Sciatic nerve (tissue), 1 donor: ENCODE data around the gene SPACA5. TPM values are rescaled to one million over a fixed set of nuclear protein-coding genes. Genes with fewer than 3 reads are reported as not detected.

Experiments used
- total RNA-seq: library from RNA; stranded (reverse); fragmentation: NEBNext Ultra II Directional; extraction: Animal tissue kit (Norgen Biotek cat#: 25700); gene quantifications from one replicate; pipeline ENCODE4 v1.2.1, GENCODE V29; 2021
- donor health status: DM: no; HTN: no; CAD: no.

SPACA5 gene
- total RNA-seq, 1 donor from 2014 or later, result not detected

Other genes with a start within 250 kb of the SPACA5 start
- gene ZNF81, start 170.1 kb upstream of the SPACA5 start, total RNA-seq, result 9.3 TPM
- gene ZNF182, start 3.0 kb upstream of the SPACA5 start, total RNA-seq, result 8.8 TPM
- 5.4 TPM for gene ZNF630, start 64.7 kb downstream of the SPACA5 start, total RNA-seq
- not detected for gene SPACA5B, start 123.6 kb downstream of the SPACA5 start, total RNA-seq
- not detected for gene SSX5, start 189.8 kb downstream of the SPACA5 start, total RNA-seq
- not detected for gene SSX1, start 248.4 kb downstream of the SPACA5 start, total RNA-seq